ENCODE data around the gene TRMT10B.

TRMT10B gene

DNA sequence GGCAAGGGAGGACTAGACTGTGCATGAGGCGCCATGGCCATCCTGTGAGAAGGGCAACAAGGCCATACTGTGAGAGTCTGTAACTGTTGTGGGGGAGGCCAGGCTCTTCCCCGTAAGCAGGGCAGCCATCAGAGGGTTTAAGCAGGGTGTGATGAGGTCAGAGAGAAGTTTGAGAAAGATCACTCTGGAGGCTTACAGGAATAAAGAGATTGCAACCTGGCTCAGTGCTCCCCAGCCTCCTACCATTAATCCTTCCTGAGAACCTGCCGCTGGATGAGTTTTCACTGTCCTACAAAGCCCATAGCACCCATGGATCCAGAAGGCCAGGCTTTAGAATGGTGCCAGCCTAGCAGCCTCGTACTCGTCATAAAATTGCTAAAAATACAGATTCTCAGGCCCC lies 14.4 kb upstream of the TRMT10B start:
- TF ChIP-seq CTCF (IDR thresholded peaks at IDR 0.05; ENCODE audit: extremely low read depth, missing control alignments), result no peak
- DNase-seq (ENCODE audit: low spot score), result no peak

DNA sequence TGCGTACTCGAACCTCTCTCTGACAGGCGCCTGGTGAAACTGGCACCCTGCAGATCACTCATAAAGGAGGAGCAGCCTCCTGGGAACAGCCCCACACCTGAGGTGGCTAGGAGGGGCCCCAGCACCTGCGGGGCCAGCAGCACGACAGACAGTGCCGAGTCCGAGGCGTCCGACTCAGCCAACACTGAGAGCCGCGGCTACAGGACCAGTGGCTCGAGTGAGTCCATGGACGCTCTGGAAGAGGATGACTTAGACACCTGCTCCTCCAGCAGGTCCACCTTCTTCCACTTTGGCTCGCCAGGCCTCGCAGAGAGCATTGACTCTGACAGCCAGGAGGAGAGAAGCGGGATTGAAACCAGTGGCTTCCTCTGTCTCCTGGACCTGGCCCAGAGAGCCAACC lies 13.5 kb upstream of the TRMT10B start:
- no peak for DNase-seq (ENCODE audit: low spot score)
- TF ChIP-seq CTCF (IDR thresholded peaks at IDR 0.05; ENCODE audit: extremely low read depth, missing control alignments), result no peak

GRCh38 chr9:37740631-37741328 lies 12.8 kb upstream of the TRMT10B start:
- no peak for DNase-seq (ENCODE audit: low spot score)

GRCh38 chr9:37745970-37746369 lies 7.6 kb upstream of the TRMT10B start:
- DNase-seq (ENCODE audit: low spot score), result no peak

More at GRCh38 chr9:37740631-37741328, 12.8 kb upstream of the TRMT10B start:
- TF ChIP-seq CTCF (IDR thresholded peaks at IDR 0.05; ENCODE audit: extremely low read depth, missing control alignments), result no peak

GRCh38 chr9:37746448-37747270 lies 6.9 kb upstream of the TRMT10B start:
- no peak for TF ChIP-seq CTCF (IDR thresholded peaks at IDR 0.05; ENCODE audit: extremely low read depth, missing control alignments)
- DNase-seq (ENCODE audit: low spot score), result no peak

More at GRCh38 chr9:37745970-37746369, 7.6 kb upstream of the TRMT10B start:
- no peak for TF ChIP-seq CTCF (IDR thresholded peaks at IDR 0.05; ENCODE audit: extremely low read depth, missing control alignments)

- peak; percentile 98 for TF ChIP-seq CTCF (IDR thresholded peaks at IDR 0.05; ENCODE audit: extremely low read depth, missing control alignments)
- peak; percentile 89 for DNase-seq (ENCODE audit: low spot score)
Observed at GRCh38 chr9:37747271-37747753, 6.3 kb upstream of the TRMT10B start.

- no peak for DNase-seq (ENCODE audit: low spot score)
- TF ChIP-seq CTCF (IDR thresholded peaks at IDR 0.05; ENCODE audit: extremely low read depth, missing control alignments), result no peak
Observed at GRCh38 chr9:37749129-37749528, 4.5 kb upstream of the TRMT10B start.
